HEK293 (cell line): ENCODE results near the gene TCP11X2.
"Not testable (repeated sequence)": the region's sequence is repeated elsewhere in the genome, so short reads cannot be mapped to it uniquely, and the experiment has no call there.

ENCODE experiments used
- CTCF ChIA-PET: fragments of 350-600 bp; formaldehyde crosslinking; extraction: SDS; loops from one replicate; lab custom pipeline; 2021; ENCODE audit warnings: antibody characterized with exemption; lab: Yijun Ruan, JAX
- POLR2A ChIA-PET: fragments of 300-600 bp; formaldehyde crosslinking; extraction: SDS; loops from one replicate; lab custom pipeline; 2020; ENCODE audit warnings: antibody characterized with exemption, inconsistent platforms; lab: Yijun Ruan, JAX
- H3K27ac ChIP-seq: fragments of 200-500 bp; sonication (Bioruptor generic); 2 replicates; pipeline ENCODE4 v1.5.1; 2014; ENCODE audit warnings: low read depth, low read length, control low read depth, inconsistent platforms; ENCODE audit errors: extremely low read depth
- H3K36me3 ChIP-seq, 2 experiments: fragments of 200-500 bp in 1 of 2; sonication (Bioruptor generic) in 1 of 2; 1 replicate in 1 of 2; 2 replicates in 1 of 2; pipeline ENCODE4 v1.5.1; 2014 to 2017; ENCODE audit warnings: inconsistent platforms in 2 of 2, low read length in 2 of 2; ENCODE audit not compliant: control insufficient read depth in 2 of 2, insufficient read depth in 1 of 2
- H3K4me1 ChIP-seq: fragments of 200-500 bp; sonication (Bioruptor generic); 2 replicates; pipeline ENCODE4 v1.5.1; 2014; ENCODE audit warnings: mild to moderate bottlenecking, low read length, inconsistent platforms; ENCODE audit not compliant: control insufficient read depth, insufficient read depth
- H3K4me3 ChIP-seq: 2 replicates; pipeline ENCODE4 v1.5.1; 2011; ENCODE audit warnings: low read depth, mild to moderate bottlenecking, control low read depth, low read length, moderate library complexity
- H3K9me3 ChIP-seq: fragments of 200-500 bp; sonication (Bioruptor generic); 2 replicates; pipeline ENCODE4 v1.5.1; 2014; ENCODE audit warnings: low read depth, low read length, inconsistent platforms; ENCODE audit not compliant: control insufficient read depth, insufficient read depth
- BCL11B ChIP-seq: fragments of 450-650 bp; formaldehyde crosslinking; IDR thresholded peaks from 2 replicates; pipeline ENCODE4 v1.5.1; 2016; ENCODE audit warnings: low read depth, missing biosample characterization, missing genetic modification characterization
- GLI4 ChIP-seq: fragments of 450-650 bp; formaldehyde crosslinking; IDR thresholded peaks from 2 replicates; pipeline ENCODE4 v1.5.1; 2016; ENCODE audit warnings: missing biosample characterization, missing genetic modification characterization
- KLF10 ChIP-seq: fragments of 450-650 bp; IDR thresholded peaks from 2 replicates; pipeline ENCODE4 v1.5.1; 2018; ENCODE audit warnings: missing biosample characterization, mild to moderate bottlenecking, missing genetic modification characterization
- ZBTB7A ChIP-seq: fragments of 450-650 bp; formaldehyde crosslinking; IDR thresholded peaks from 2 replicates; pipeline ENCODE4 v1.5.1; 2016; ENCODE audit warnings: low read depth, missing biosample characterization, missing genetic modification characterization
- ZFP41 ChIP-seq: fragments of 450-650 bp; formaldehyde crosslinking; IDR thresholded peaks from 2 replicates; pipeline ENCODE4 v1.5.1; 2016; ENCODE audit warnings: missing biosample characterization, missing genetic modification characterization, borderline replicate concordance
- ZNF121 ChIP-seq: fragments of 450-650 bp; formaldehyde crosslinking; IDR thresholded peaks from 2 replicates; pipeline ENCODE4 v1.5.1; 2016; ENCODE audit warnings: missing biosample characterization, missing genetic modification characterization
- ZNF19 ChIP-seq: fragments of 450-650 bp; formaldehyde crosslinking; IDR thresholded peaks from 2 replicates; pipeline ENCODE4; 2016; ENCODE audit warnings: missing biosample characterization, missing genetic modification characterization, low read depth
- ZNF23 ChIP-seq: fragments of 450-650 bp; formaldehyde crosslinking; IDR thresholded peaks from 2 replicates; pipeline ENCODE4 v1.5.1; 2016; ENCODE audit warnings: missing biosample characterization, missing genetic modification characterization, borderline replicate concordance
- ZNF311 ChIP-seq: fragments of 450-650 bp; formaldehyde crosslinking; IDR thresholded peaks from 2 replicates; pipeline ENCODE4 v1.5.1; 2017; ENCODE audit warnings: missing biosample characterization, missing genetic modification characterization, borderline replicate concordance
- ZNF341 ChIP-seq: fragments of 450-650 bp; formaldehyde crosslinking; IDR thresholded peaks from 2 replicates; pipeline ENCODE4; 2016; ENCODE audit warnings: low read depth, missing biosample characterization, missing genetic modification characterization
- ZNF449 ChIP-seq: fragments of 450-650 bp; formaldehyde crosslinking; IDR thresholded peaks from 2 replicates; pipeline ENCODE4 v1.5.1; 2017; ENCODE audit warnings: missing biosample characterization, mild to moderate bottlenecking, missing genetic modification characterization, moderate library complexity
- ZNF549 ChIP-seq: fragments of 450-650 bp; IDR thresholded peaks from 2 replicates; pipeline ENCODE4 v1.5.1; 2018; ENCODE audit warnings: missing biosample characterization, missing genetic modification characterization, mild to moderate bottlenecking, inconsistent platforms, moderate library complexity
- ZNF654 ChIP-seq: fragments of 450-650 bp; formaldehyde crosslinking; IDR thresholded peaks from 2 replicates; pipeline ENCODE4 v1.5.1; 2016; ENCODE audit warnings: low read depth, missing biosample characterization, missing genetic modification characterization
- TF ChIP-seq, protein P1 (sequence below): IDR thresholded peaks from 2 replicates; pipeline ENCODE4 v1.6.1; 2011; ENCODE audit warnings: mild to moderate bottlenecking, low read depth, low read length, borderline replicate concordance
- TF ChIP-seq, protein P2 (sequence below): fragments of 450-650 bp; formaldehyde crosslinking; IDR thresholded peaks from 2 replicates; pipeline ENCODE4 v1.5.1; 2016; ENCODE audit warnings: missing biosample characterization, missing genetic modification characterization
- TF ChIP-seq, protein P3 (sequence below): fragments of 450-650 bp; formaldehyde crosslinking; IDR thresholded peaks from 2 replicates; pipeline ENCODE4 v1.5.1; 2016; ENCODE audit warnings: missing biosample characterization, missing genetic modification characterization

The TCP11X2 gene

GRCh38 chrX:102491766-102492165 lies 20.2 kb upstream of the TCP11X2 start:
- Histone ChIP-seq H3K36me3 (no peaks in the 10 kb centered on the region), H3K9me3 (no peaks in the 10 kb centered on the region), H3K27ac (no peak overlapping the region), H3K4me3 (no peak overlapping the region), H3K4me1 (no peaks in the 10 kb centered on the region)
- no peak for TF ChIP-seq ZNF654 (tag by site-specific recombination)
- TF ChIP-seq KLF10 (tag by site-specific recombination), result no peak
- no peak for TF ChIP-seq ZNF121 (tag by site-specific recombination)
- no peak for TF ChIP-seq ZNF449
- no peak for TF ChIP-seq ZNF19
- TF ChIP-seq ZNF23, result no peak
- TF ChIP-seq, protein P1, sequence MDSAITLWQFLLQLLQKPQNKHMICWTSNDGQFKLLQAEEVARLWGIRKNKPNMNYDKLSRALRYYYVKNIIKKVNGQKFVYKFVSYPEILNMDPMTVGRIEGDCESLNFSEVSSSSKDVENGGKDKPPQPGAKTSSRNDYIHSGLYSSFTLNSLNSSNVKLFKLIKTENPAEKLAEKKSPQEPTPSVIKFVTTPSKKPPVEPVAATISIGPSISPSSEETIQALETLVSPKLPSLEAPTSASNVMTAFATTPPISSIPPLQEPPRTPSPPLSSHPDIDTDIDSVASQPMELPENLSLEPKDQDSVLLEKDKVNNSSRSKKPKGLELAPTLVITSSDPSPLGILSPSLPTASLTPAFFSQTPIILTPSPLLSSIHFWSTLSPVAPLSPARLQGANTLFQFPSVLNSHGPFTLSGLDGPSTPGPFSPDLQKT, result no peak
- TF ChIP-seq, protein P2, sequence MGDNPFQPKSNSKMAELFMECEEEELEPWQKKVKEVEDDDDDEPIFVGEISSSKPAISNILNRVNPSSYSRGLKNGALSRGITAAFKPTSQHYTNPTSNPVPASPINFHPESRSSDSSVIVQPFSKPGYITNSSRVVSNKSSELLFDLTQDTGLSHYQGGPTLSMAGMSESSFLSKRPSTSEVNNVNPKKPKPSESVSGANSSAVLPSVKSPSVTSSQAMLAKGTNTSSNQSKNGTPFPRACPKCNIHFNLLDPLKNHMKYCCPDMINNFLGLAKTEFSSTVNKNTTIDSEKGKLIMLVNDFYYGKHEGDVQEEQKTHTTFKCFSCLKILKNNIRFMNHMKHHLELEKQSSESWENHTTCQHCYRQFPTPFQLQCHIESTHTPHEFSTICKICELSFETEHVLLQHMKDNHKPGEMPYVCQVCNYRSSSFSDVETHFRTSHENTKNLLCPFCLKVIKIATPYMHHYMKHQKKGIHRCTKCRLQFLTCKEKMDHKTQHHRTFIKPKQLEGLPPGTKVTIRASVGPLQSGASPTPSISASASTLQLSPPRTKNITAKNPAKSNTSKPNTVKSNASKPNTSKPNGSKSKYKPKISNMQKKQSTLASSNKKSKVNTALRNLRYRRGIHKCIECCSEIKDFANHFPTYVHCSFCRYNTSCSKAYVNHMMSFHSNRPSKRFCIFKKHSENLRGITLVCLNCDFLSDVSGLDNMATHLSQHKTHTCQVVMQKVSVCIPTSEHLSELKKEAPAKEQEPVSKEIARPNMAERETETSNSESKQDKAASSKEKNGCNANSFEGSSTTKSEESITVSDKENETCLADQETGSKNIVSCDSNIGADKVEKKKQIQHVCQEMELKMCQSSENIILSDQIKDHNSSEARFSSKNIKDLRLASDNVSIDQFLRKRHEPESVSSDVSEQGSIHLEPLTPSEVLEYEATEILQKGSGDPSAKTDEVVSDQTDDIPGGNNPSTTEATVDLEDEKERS (tag by site-specific recombination), result no peak
- no peak for TF ChIP-seq ZNF341 (tag by site-specific recombination)
- no peak for TF ChIP-seq GLI4 (tag by site-specific recombination)
- TF ChIP-seq ZNF311 (tag by site-specific recombination), result no peak
- TF ChIP-seq ZBTB7A, result no peak
- TF ChIP-seq, protein P3, sequence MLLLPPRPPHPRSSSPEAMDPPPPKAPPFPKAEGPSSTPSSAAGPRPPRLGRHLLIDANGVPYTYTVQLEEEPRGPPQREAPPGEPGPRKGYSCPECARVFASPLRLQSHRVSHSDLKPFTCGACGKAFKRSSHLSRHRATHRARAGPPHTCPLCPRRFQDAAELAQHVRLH, result no peak
- no peak for TF ChIP-seq BCL11B (tag by site-specific recombination)
- no peak for TF ChIP-seq ZFP41 (tag by site-specific recombination)
- TF ChIP-seq ZNF549, result no peak
- ChIA-PET POLR2A (no interaction called here), CTCF (no interaction called here)

DNA sequence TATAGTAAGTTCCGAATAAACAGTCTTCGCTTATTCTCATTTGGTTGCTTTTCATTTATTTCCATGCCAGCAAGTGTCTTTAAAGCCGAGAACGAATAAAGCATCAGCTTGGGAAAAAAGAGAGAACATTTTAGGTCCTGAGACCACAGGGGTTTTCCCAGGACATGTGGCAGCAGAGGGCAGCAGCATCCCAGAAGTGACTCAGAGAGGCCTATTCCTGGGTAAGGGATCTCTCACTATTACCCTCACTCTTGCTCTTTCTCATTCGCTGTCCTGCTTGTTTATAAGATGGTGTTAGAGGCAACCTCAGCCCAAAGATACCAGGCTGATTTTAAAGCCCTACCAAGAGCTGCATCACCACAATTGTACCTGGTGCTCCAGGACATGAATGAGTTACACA lies 7.2 kb upstream of the TCP11X2 start:
- H3K9me3 ChIP-seq, H3K36me3 ChIP-seq, H3K27ac ChIP-seq, CTCF ChIA-PET, H3K4me3 ChIP-seq, H3K4me1 ChIP-seq, POLR2A ChIA-PET: not testable (repeated sequence)

- H3K4me1 ChIP-seq, CTCF ChIA-PET, H3K4me3 ChIP-seq, POLR2A ChIA-PET, H3K36me3 ChIP-seq, H3K9me3 ChIP-seq, H3K27ac ChIP-seq: not testable (repeated sequence)
Observed at GRCh38 chrX:102470215-102470614, 1.4 kb downstream of the TCP11X2 start.

DNA sequence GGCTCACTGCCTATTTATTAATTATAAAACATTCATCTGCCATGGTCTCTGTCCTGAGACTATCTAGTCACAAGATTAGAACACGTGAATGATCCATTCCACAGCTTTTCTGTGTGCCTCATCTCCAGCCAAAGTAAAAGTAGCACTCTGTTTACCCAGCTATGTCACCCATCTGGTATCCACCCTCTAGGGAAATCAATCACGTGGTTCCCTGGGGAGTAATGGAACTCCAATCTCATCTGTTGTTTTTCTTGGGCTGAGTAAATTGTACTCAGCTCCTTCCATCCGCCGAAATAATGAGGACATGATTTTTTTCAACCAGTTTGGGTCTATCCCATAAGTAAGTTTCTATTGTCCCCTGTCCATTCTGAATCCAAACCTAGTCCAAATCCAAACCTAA lies 13.0 kb downstream of the TCP11X2 start:
- H3K4me3 ChIP-seq, POLR2A ChIA-PET, CTCF ChIA-PET, H3K4me1 ChIP-seq, H3K27ac ChIP-seq, H3K9me3 ChIP-seq, H3K36me3 ChIP-seq: not testable (repeated sequence)

DNA sequence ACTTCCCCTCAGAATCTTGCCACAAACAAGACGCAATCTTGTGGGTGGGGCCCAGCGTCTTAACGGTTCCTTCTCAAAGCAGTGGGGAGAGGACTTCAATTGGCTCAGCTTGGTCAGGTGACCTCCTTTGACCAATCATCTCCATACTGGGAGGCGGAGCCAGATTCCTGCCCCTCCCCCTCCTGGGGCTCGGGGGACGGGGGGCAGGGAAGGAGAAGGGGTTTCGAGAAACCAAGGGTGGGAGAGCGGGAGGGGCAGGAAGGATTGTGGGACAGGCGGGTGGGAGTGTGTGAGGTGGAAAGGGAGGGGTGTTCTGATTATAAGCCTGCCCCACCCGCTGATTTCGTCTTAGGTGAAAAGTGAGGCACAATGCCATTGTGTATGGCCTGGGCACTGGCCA lies 31.7 kb downstream of the TCP11X2 start, which contains the start of gene NXF2B:
NXF2B (minus strand) TSS at position 101 of the 400 bp plus-strand sequence. CDS start 59,972 bp downstream, outside the sequence.
- H3K27ac ChIP-seq, POLR2A ChIA-PET, CTCF ChIA-PET, H3K36me3 ChIP-seq, H3K4me3 ChIP-seq, H3K9me3 ChIP-seq, H3K4me1 ChIP-seq: not testable (repeated sequence)

GRCh38 chrX:102414493-102414892 lies 57.1 kb downstream of the TCP11X2 start:
- CTCF ChIA-PET, POLR2A ChIA-PET, H3K36me3 ChIP-seq: not testable (repeated sequence)

More at GRCh38 chrX:102414493-102414892, 57.1 kb downstream of the TCP11X2 start:
- H3K9me3 ChIP-seq, H3K27ac ChIP-seq, H3K4me1 ChIP-seq, H3K4me3 ChIP-seq: not testable (repeated sequence)
